Keratinocyte (primary cell): Measurements from ENCODE around the gene TVP23A. TPM values are rescaled to one million over a fixed set of nuclear protein-coding genes. Genes with fewer than 3 reads are reported as not detected.

Source experiments
- DNase-seq: peaks from one replicate; pipeline ENCODE4 v3.0.0-alpha.2; 2011; ENCODE audit warnings: low read depth, missing footprints, low spot score
- FAIRE-seq: peaks from 2 replicates; lab custom pipeline; 2011; peaks lifted over from hg19 to GRCh38; lab: Jason Lieb, UNC
- H2AFZ ChIP-seq: 2 replicates; pipeline ENCODE4 v1.6.0; 2012; ENCODE audit warnings: low read length, control low read depth, inconsistent platforms; ENCODE audit not compliant: control insufficient read depth
- H3K27ac ChIP-seq: 2 replicates; pipeline ENCODE4 v1.5.1; 2011; ENCODE audit warnings: low read length; ENCODE audit not compliant: control insufficient read depth, insufficient read depth
- H3K27me3 ChIP-seq: 3 replicates; pipeline ENCODE4 v1.6.0; 2011; ENCODE audit warnings: low read length; ENCODE audit not compliant: control insufficient read depth, insufficient read depth; ENCODE audit errors: extremely low read depth
- H3K36me3 ChIP-seq, 2 experiments: 2 replicates in 1 of 2; 3 replicates in 1 of 2; pipeline ENCODE4 v1.5.1; 2011; ENCODE audit warnings: low read length in 2 of 2, mild to moderate bottlenecking in 1 of 2; ENCODE audit not compliant: control insufficient read depth in 2 of 2, insufficient read depth in 2 of 2; ENCODE audit errors: extremely low read depth in 1 of 2
- H3K4me1 ChIP-seq: 3 replicates; pipeline ENCODE4 v1.5.1; 2011; ENCODE audit warnings: low read length; ENCODE audit not compliant: control insufficient read depth, insufficient read depth; ENCODE audit errors: extremely low read depth
- H3K4me2 ChIP-seq: 3 replicates; pipeline ENCODE4 v1.6.0; 2011; ENCODE audit warnings: low read depth, low read length; ENCODE audit not compliant: control insufficient read depth, insufficient read depth; ENCODE audit errors: extremely low read depth
- H3K4me3 ChIP-seq, 3 experiments: fragments of 200-600 bp in 1 of 3; sonication (generic) in 1 of 3; 2 replicates in 2 of 3; 3 replicates in 1 of 3; pipeline ENCODE4 v1.5.1; 2011 to 2016; ENCODE audit warnings: low read length in 3 of 3, mild to moderate bottlenecking in 3 of 3, control low read depth in 2 of 3, inconsistent platforms in 1 of 3, low read depth in 1 of 3, mixed read lengths in 1 of 3, mixed run types in 1 of 3, moderate library complexity in 1 of 3; ENCODE audit not compliant: control insufficient read depth in 2 of 3, insufficient read depth in 2 of 3; ENCODE audit errors: extremely low read depth in 1 of 3
- H3K79me2 ChIP-seq: 2 replicates; pipeline ENCODE4 v1.6.0; 2012; ENCODE audit warnings: low read length; ENCODE audit not compliant: control insufficient read depth, insufficient read depth
- H3K9ac ChIP-seq: 3 replicates; pipeline ENCODE4 v1.6.0; 2011; ENCODE audit warnings: low read length; ENCODE audit not compliant: control insufficient read depth, insufficient read depth; ENCODE audit errors: extremely low read depth
- H3K9me1 ChIP-seq: 3 replicates; pipeline ENCODE4 v1.6.0; 2011; ENCODE audit warnings: low read length; ENCODE audit not compliant: control insufficient read depth, insufficient read depth; ENCODE audit errors: extremely low read depth
- H3K9me3 ChIP-seq: 2 replicates; pipeline ENCODE4 v1.5.1; 2012; ENCODE audit warnings: low read depth, low read length; ENCODE audit not compliant: control insufficient read depth
- H4K20me1 ChIP-seq: 3 replicates; pipeline ENCODE4 v1.6.0; 2011; ENCODE audit warnings: low read length; ENCODE audit not compliant: control insufficient read depth, insufficient read depth; ENCODE audit errors: extremely low read depth
- EZH2 ChIP-seq: IDR thresholded peaks from one replicate; pipeline ENCODE4 v1.6.1; 2012; ENCODE audit warnings: inconsistent platforms, mild to moderate bottlenecking, low read length, moderate library complexity
- dilution Hi-C: fragments of 300-500 bp; cut with MboI; formaldehyde crosslinking; loops from one replicate; pipeline ENCODE4 v1.7.0; 2020; ENCODE audit warnings: low sequenced_read_pairs; ENCODE audit not compliant: extremely low pct_ligation_motif_present
- polyA plus RNA-seq, 5 experiments: library from polyadenylated mRNA; depleted of rRNA in 3 of 5; stranded (reverse) in 3 of 5; stranded (forward) in 1 of 5; unstranded in 1 of 5; fragments of >200 nt; gene quantifications; 1 replicate in 1 of 5; 2 replicates in 3 of 5; 3 replicates in 1 of 5; pipeline versions ENCODE4 v1.2.1 to v1.2.3, GENCODE V29; 2011 to 2012; ENCODE audit warnings: missing spikeins in 2 of 5, low read depth in 1 of 5, low replicate concordance in 1 of 5
- TF ChIP-seq, protein P1 (sequence below), 3 experiments: IDR thresholded peaks in 1 of 3; conservative IDR thresholded peaks in 1 of 3; optimal IDR thresholded peaks in 1 of 3; 2 replicates in 2 of 3; 3 replicates in 1 of 3; pipeline versions ENCODE3 to v1.5.1; 2011; ENCODE audit warnings: low read length in 3 of 3, mild to moderate bottlenecking in 3 of 3, moderate library complexity in 2 of 3, control low read depth in 1 of 3, inconsistent platforms in 1 of 3; ENCODE audit not compliant: insufficient read depth in 2 of 3; ENCODE audit errors: extremely low read depth in 1 of 3

Gene TVP23A
- polyA plus RNA-seq, 1 donor (not counting 4 experiments of a cell fraction or from before 2014, with no cell fraction given): not detected

- H4K20me1 ChIP-seq: no peaks in the 10 kb centered on the region
- no peak overlapping the region for H3K4me3 ChIP-seq
- dilution Hi-C loops: no loop called here
- no peaks in the 10 kb centered on the region for H3K79me2 ChIP-seq
- no peaks in the 10 kb centered on the region for H3K36me3 ChIP-seq
- peaks cover 2% of the 10 kb centered on the region for H3K9me3 ChIP-seq
- no peaks in the 10 kb centered on the region for H3K27me3 ChIP-seq
- no peak for DNase-seq
- peaks cover 12% of the 10 kb centered on the region for H3K4me1 ChIP-seq
- H3K4me2 ChIP-seq: no peak overlapping the region
- no peak overlapping the region for H2AFZ ChIP-seq
- H3K27ac ChIP-seq: no peak overlapping the region
- FAIRE-seq: no peak
- TF ChIP-seq, protein P1, sequence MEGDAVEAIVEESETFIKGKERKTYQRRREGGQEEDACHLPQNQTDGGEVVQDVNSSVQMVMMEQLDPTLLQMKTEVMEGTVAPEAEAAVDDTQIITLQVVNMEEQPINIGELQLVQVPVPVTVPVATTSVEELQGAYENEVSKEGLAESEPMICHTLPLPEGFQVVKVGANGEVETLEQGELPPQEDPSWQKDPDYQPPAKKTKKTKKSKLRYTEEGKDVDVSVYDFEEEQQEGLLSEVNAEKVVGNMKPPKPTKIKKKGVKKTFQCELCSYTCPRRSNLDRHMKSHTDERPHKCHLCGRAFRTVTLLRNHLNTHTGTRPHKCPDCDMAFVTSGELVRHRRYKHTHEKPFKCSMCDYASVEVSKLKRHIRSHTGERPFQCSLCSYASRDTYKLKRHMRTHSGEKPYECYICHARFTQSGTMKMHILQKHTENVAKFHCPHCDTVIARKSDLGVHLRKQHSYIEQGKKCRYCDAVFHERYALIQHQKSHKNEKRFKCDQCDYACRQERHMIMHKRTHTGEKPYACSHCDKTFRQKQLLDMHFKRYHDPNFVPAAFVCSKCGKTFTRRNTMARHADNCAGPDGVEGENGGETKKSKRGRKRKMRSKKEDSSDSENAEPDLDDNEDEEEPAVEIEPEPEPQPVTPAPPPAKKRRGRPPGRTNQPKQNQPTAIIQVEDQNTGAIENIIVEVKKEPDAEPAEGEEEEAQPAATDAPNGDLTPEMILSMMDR (optimal IDR thresholded peaks at IDR 0.05 in 1 of 3, IDR thresholded peaks at IDR 0.05 in 1 of 3, conservative IDR thresholded peaks at IDR 0.05 in 1 of 3; ENCODE audit: extremely low read depth in 1 of 3, insufficient read depth in 2 of 3, low read length in 3 of 3): no peak
- no peak for TF ChIP-seq EZH2
- no peak overlapping the region for H3K9ac ChIP-seq
- no peaks in the 10 kb centered on the region for H3K9me1 ChIP-seq
Measured at GRCh38 chr16:10856042-10856441, 37.4 kb upstream of the TVP23A start.

DNA sequence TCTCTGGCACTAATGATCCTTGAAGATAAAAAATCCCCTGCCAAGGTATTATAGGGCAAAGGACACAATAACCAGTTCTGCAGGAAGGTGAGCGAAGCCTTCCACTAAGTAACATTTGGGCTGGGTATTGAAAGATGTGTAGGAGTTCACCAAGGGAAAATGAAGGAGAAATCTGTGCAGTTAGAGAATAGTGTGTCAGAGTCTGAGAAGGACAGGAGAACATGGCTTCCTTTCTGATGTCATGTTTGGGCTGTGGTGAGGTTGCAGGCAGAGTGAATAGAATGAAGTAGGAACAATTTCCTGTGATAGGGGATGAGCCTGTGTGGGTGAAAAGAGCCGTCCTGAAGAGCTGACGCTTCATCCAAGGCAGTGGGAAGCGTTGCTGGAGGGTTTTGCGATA lies 34.4 kb upstream of the TVP23A start:
- Histone ChIP-seq H3K4me1 (no peaks in the 10 kb centered on the region), H3K4me2 (no peak overlapping the region), H3K36me3 (no peaks in the 10 kb centered on the region), H3K4me3 (no peak overlapping the region), H4K20me1 (no peaks in the 10 kb centered on the region), H3K27me3 (no peaks in the 10 kb centered on the region), H3K79me2 (no peaks in the 10 kb centered on the region), H2AFZ (no peak overlapping the region), H3K9ac (no peak overlapping the region), H3K9me3 (no peaks in the 10 kb centered on the region), H3K27ac (no peak overlapping the region), H3K9me1 (no peaks in the 10 kb centered on the region)
- dilution Hi-C loops: no loop called here
- DNase-seq (no peak), FAIRE-seq (no peak)
- no peak for TF ChIP-seq EZH2
- TF ChIP-seq, protein P1 (optimal IDR thresholded peaks at IDR 0.05 in 1 of 3, IDR thresholded peaks at IDR 0.05 in 1 of 3, conservative IDR thresholded peaks at IDR 0.05 in 1 of 3; ENCODE audit: extremely low read depth in 1 of 3, insufficient read depth in 2 of 3, low read length in 3 of 3): no peak
